Measurements from ENCODE around the gene CAMK1G. TPM values are rescaled to one million over a fixed set of nuclear protein-coding genes. Genes with fewer than 3 reads are reported as not detected.

The CAMK1G gene
- total and polyA plus RNA-seq, 2 donors (not counting 1 experiment from before 2014, with no cell fraction given) = not detected

- ATAC-seq (ENCODE audit: low read depth) (no peak), DNase-seq (no peak)
- 73% methylated on average over 8 of the region's 15 CpGs for WGBS (ENCODE audit: insufficient coverage)
- Histone ChIP-seq H3K4me1 (ENCODE audit: control insufficient read depth in 2 of 2, insufficient read depth in 2 of 2, low read length in 2 of 2) (no peaks in the 10 kb centered on the region), H3K36me3 (replicated peaks in 1 of 2; ENCODE audit: control extremely low read depth in 1 of 2, control insufficient read depth in 1 of 2, extremely low read depth in 1 of 2, insufficient read depth in 2 of 2, low read length in 1 of 2) (no peaks in the 10 kb centered on the region), H3K79me2 (ENCODE audit: control insufficient read depth, insufficient read depth, low read length) (no peaks in the 10 kb centered on the region), H3K4me2 (replicated peaks; ENCODE audit: low read depth, low read length, poor library complexity, severe bottlenecking) (no peak overlapping the region), H3K9me3 (ENCODE audit: control extremely low read depth in 1 of 3, control insufficient read depth in 2 of 3, insufficient read depth in 1 of 3, low read length in 2 of 3) (no peaks in the 10 kb centered on the region), H3K9ac (ENCODE audit: low read length) (no peak overlapping the region), H3K4me3 (ENCODE audit: control extremely low read depth in 1 of 5, extremely low read depth in 1 of 5, insufficient read depth in 1 of 5, low read depth in 2 of 5, low read length in 4 of 5) (no peak overlapping the region), H2AFZ (ENCODE audit: insufficient read depth, low read depth, low read length, poor library complexity, severe bottlenecking) (no peak overlapping the region), H3K27me3 (replicated peaks in 1 of 4; ENCODE audit: control extremely low read depth in 1 of 4, control insufficient read depth in 3 of 4, insufficient read depth in 4 of 4, low read length in 3 of 4) (peaks cover 0 to 9% (median 4%) of the 10 kb centered on the region in 4 experiments), H4K20me1 (ENCODE audit: control insufficient read depth, insufficient read depth, low read length, poor library complexity, severe bottlenecking) (no peaks in the 10 kb centered on the region), H3K27ac (ENCODE audit: low read length in 2 of 2) (no peak overlapping the region)
- Mint-ChIP-seq H3K9me3 (ENCODE audit: insufficient read depth) (no peaks in the 10 kb centered on the region), H3K4me3 (no peak overlapping the region), H3K27me3 (peaks cover 15% of the 10 kb centered on the region), H3K27ac (no peak overlapping the region), H3K4me1 (peaks cover 3% of the 10 kb centered on the region)
- ChIA-PET POLR2A (no interaction called here), CTCF (interaction anchor here (0.6 to 1.4 kb wide), 5 partner anchors 36 to 101 kb away, joined by 3 read pairs; no protein-coding TSS in a partner anchor)
- TF ChIP-seq EZH2 (IDR thresholded peaks at IDR 0.05; ENCODE audit: borderline replicate concordance, insufficient read depth, low read depth, low read length, poor library complexity, severe bottlenecking) = no peak
- no peak for TF ChIP-seq CTCF (IDR thresholded peaks at IDR 0.05)
- intact Hi-C loops (cut with micrococcal nuclease) = no loop called here
These were observed 41.3 kb downstream of the CAMK1G start for GRCh38 chr1:209624558-209625549.

GRCh38 chr1:209625791-209626285, 42.3 kb downstream of the CAMK1G start:
- no peak for DNase-seq
- no peak overlapping the region for H2AFZ ChIP-seq (ENCODE audit: insufficient read depth, low read depth, low read length, poor library complexity, severe bottlenecking)
- no peaks in the 10 kb centered on the region for H3K9me3 Mint-ChIP-seq (ENCODE audit: insufficient read depth)
- no peak overlapping the region for H3K9ac ChIP-seq (ENCODE audit: low read length)
- 98% methylated on average over 18 of the region's 18 CpGs for WGBS (ENCODE audit: insufficient coverage)
- H3K27me3 Mint-ChIP-seq = peaks cover 12% of the 10 kb centered on the region
- H3K27ac Mint-ChIP-seq = no peak overlapping the region
- ChIA-PET CTCF (interaction anchor here (1.3 kb wide), 1 partner anchor 56 kb away, joined by 3 read pairs; no protein-coding TSS in a partner anchor), POLR2A (no interaction called here)
- intact Hi-C loops (cut with micrococcal nuclease) = no loop called here
- no peak overlapping the region for H3K4me3 ChIP-seq (ENCODE audit: control extremely low read depth in 1 of 5, extremely low read depth in 1 of 5, insufficient read depth in 1 of 5, low read depth in 2 of 5, low read length in 4 of 5)
- no peaks in the 10 kb centered on the region for H3K4me1 ChIP-seq (ENCODE audit: control insufficient read depth in 2 of 2, insufficient read depth in 2 of 2, low read length in 2 of 2)
- no peaks in the 10 kb centered on the region for H3K36me3 ChIP-seq (replicated peaks in 1 of 2; ENCODE audit: control extremely low read depth in 1 of 2, control insufficient read depth in 1 of 2, extremely low read depth in 1 of 2, insufficient read depth in 2 of 2, low read length in 1 of 2)
- peaks cover 0 to 9% (median 4%) of the 10 kb centered on the region in 4 experiments for H3K27me3 ChIP-seq (replicated peaks in 1 of 4; ENCODE audit: control extremely low read depth in 1 of 4, control insufficient read depth in 3 of 4, insufficient read depth in 4 of 4, low read length in 3 of 4)
- H3K4me2 ChIP-seq (replicated peaks; ENCODE audit: low read depth, low read length, poor library complexity, severe bottlenecking) = no peak overlapping the region
- H3K79me2 ChIP-seq (ENCODE audit: control insufficient read depth, insufficient read depth, low read length) = no peaks in the 10 kb centered on the region
- no peaks in the 10 kb centered on the region for H3K9me3 ChIP-seq (ENCODE audit: control extremely low read depth in 1 of 3, control insufficient read depth in 2 of 3, insufficient read depth in 1 of 3, low read length in 2 of 3)
- TF ChIP-seq EZH2 (IDR thresholded peaks at IDR 0.05; ENCODE audit: borderline replicate concordance, insufficient read depth, low read depth, low read length, poor library complexity, severe bottlenecking) (no peak), CTCF (IDR thresholded peaks at IDR 0.05) (no peak)
- no peak for ATAC-seq (ENCODE audit: low read depth)
- H3K4me1 Mint-ChIP-seq = peaks cover 3% of the 10 kb centered on the region
- H3K27ac ChIP-seq (ENCODE audit: low read length in 2 of 2) = no peak overlapping the region
- H3K4me3 Mint-ChIP-seq = no peak overlapping the region
- H4K20me1 ChIP-seq (ENCODE audit: control insufficient read depth, insufficient read depth, low read length, poor library complexity, severe bottlenecking) = no peaks in the 10 kb centered on the region
